Smooth muscle cell (in vitro differentiated cells): Measurements from ENCODE around the gene TBC1D22A. TPM values are rescaled to one million over a fixed set of nuclear protein-coding genes. Genes with fewer than 3 reads are reported as not detected.

Experiments
- DNase-seq: peaks from one replicate; lab custom pipeline; 2025; ENCODE audit not compliant: unreplicated experiment; lab: John Stamatoyannopoulos, UW
- H2AFZ ChIP-seq: fragments of 200-600 bp; sonication (generic); 2 replicates; pipeline ENCODE4 v1.6.0; 2016; ENCODE audit warnings: antibody characterized with exemption, low read depth, mild to moderate bottlenecking
- H3F3A ChIP-seq: fragments of 200-600 bp; sonication (generic); 2 replicates; pipeline ENCODE4 v1.6.0; 2017; ENCODE audit warnings: antibody characterized with exemption, low read depth
- H3K27ac ChIP-seq: fragments of 200-600 bp; sonication (generic); 2 replicates; pipeline ENCODE4 v1.5.1; 2016; ENCODE audit warnings: low read depth, mild to moderate bottlenecking
- H3K27me3 ChIP-seq: fragments of 200-600 bp; sonication (generic); 2 replicates; pipeline ENCODE4 v1.6.1; 2016; ENCODE audit warnings: low read depth, mild to moderate bottlenecking
- H3K36me3 ChIP-seq: fragments of 200-600 bp; sonication (generic); 2 replicates; pipeline ENCODE4 v1.5.1; 2016; ENCODE audit warnings: low read depth
- H3K4me1 ChIP-seq: fragments of 200-600 bp; sonication (generic); 2 replicates; pipeline ENCODE4 v1.5.1; 2016; ENCODE audit warnings: low read depth
- H3K4me2 ChIP-seq: fragments of 200-600 bp; sonication (generic); 2 replicates; pipeline ENCODE4 v1.6.0; 2016; ENCODE audit warnings: mild to moderate bottlenecking
- H3K4me3 ChIP-seq: fragments of 200-600 bp; sonication (generic); 2 replicates; pipeline ENCODE4 v1.5.1; 2016; ENCODE audit warnings: mild to moderate bottlenecking
- H3K79me2 ChIP-seq: fragments of 200-600 bp; sonication (generic); 2 replicates; pipeline ENCODE4 v1.6.0; 2016; ENCODE audit warnings: low read depth, mild to moderate bottlenecking
- H3K9ac ChIP-seq: fragments of 200-600 bp; sonication (generic); 2 replicates; pipeline ENCODE4 v1.6.0; 2016; ENCODE audit warnings: low read depth
- H3K9me3 ChIP-seq: fragments of 200-600 bp; sonication (generic); replicated peaks from 2 replicates; pipeline ENCODE4 v1.5.1; 2016; ENCODE audit warnings: low read depth
- H4K20me1 ChIP-seq: fragments of 200-600 bp; sonication (generic); 2 replicates; pipeline ENCODE4 v1.6.0; 2016; ENCODE audit warnings: low read depth
- WGBS: methylation state at CpG from one replicate; pipeline ENCODE4 v1.1.7; 2016; ENCODE audit warnings: low lambda C conversion rate; 5-methylcytosine and 5-hydroxymethylcytosine counted together
- polyA plus RNA-seq: library from polyadenylated mRNA; unstranded; fragments of >200 nt; fragmentation: Nextera tagmentation; extraction: Ambion mirVana; gene quantifications from 2 replicates; pipeline ENCODE4 v1.2.1, GENCODE V29; 2016
- total RNA-seq: library from RNA; depleted of rRNA; stranded (reverse); fragments of >200 nt; gene quantifications from 2 replicates; pipeline ENCODE4 v1.2.3, GENCODE V29; 2014
- TF ChIP-seq, protein P1 (sequence below): fragments of 200-600 bp; sonication (generic); IDR thresholded peaks from 2 replicates; pipeline ENCODE4 v1.5.1; 2017; ENCODE audit warnings: borderline replicate concordance, mild to moderate bottlenecking, antibody characterized with exemption; ENCODE audit not compliant: insufficient read depth, poor library complexity, severe bottlenecking

TBC1D22A gene
- total and polyA plus RNA-seq, 2 experiments from 2014 or later: 12.5 to 14.4 TPM

DNA sequence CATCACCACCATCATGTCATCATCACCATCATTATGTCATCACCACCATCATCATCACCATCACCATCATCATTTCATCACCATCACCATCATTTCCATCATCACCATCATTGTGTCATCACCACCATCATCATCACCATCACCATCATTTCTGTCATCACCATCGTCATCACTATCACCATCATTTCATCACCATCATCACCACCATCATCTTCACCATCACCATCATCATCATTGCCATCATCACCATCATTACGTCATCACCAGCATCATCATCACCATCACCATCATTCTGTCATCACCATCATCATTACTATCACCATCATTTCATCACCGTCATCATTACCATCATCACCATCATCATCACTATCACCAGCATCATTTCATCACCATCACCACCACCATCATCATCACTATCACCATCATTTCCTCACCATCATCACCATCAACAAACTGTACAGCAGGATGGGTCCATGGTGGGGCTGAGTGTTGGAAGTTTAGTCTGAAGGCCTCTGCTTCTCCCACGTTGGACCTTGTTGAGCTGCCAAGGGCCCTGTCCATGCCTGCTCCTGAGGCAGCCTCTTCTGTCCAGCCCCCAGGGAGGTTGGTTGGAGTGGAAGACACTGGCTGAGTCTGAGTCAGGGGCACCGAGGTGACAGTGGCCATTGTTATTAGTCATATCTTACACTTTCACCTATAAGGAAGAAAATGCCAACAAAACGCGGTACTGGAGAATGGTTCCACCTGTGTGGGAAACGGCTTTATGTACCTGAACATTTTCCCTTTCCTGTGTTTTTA lies 247.1 kb downstream of the TBC1D22A start:
- no peak overlapping the region for H3K4me3 ChIP-seq
- H3F3A ChIP-seq: no peaks in the 10 kb centered on the region
- no peaks in the 10 kb centered on the region for H3K4me1 ChIP-seq
- H3K9me3 ChIP-seq: no peaks in the 10 kb centered on the region
- H3K79me2 ChIP-seq: no peaks in the 10 kb centered on the region
- no peak overlapping the region for H3K27ac ChIP-seq
- no peak overlapping the region for H3K9ac ChIP-seq
- no peak overlapping the region for H3K4me2 ChIP-seq
- DNase-seq: no peak
- 98% methylated on average over 8 of the region's 8 CpGs for WGBS
- H3K36me3 ChIP-seq: no peaks in the 10 kb centered on the region
- no peak overlapping the region for H2AFZ ChIP-seq
- H4K20me1 ChIP-seq: peaks cover 48% of the 10 kb centered on the region
- TF ChIP-seq, protein P1, sequence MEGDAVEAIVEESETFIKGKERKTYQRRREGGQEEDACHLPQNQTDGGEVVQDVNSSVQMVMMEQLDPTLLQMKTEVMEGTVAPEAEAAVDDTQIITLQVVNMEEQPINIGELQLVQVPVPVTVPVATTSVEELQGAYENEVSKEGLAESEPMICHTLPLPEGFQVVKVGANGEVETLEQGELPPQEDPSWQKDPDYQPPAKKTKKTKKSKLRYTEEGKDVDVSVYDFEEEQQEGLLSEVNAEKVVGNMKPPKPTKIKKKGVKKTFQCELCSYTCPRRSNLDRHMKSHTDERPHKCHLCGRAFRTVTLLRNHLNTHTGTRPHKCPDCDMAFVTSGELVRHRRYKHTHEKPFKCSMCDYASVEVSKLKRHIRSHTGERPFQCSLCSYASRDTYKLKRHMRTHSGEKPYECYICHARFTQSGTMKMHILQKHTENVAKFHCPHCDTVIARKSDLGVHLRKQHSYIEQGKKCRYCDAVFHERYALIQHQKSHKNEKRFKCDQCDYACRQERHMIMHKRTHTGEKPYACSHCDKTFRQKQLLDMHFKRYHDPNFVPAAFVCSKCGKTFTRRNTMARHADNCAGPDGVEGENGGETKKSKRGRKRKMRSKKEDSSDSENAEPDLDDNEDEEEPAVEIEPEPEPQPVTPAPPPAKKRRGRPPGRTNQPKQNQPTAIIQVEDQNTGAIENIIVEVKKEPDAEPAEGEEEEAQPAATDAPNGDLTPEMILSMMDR: no peak
- H3K27me3 ChIP-seq: no peaks in the 10 kb centered on the region

DNA sequence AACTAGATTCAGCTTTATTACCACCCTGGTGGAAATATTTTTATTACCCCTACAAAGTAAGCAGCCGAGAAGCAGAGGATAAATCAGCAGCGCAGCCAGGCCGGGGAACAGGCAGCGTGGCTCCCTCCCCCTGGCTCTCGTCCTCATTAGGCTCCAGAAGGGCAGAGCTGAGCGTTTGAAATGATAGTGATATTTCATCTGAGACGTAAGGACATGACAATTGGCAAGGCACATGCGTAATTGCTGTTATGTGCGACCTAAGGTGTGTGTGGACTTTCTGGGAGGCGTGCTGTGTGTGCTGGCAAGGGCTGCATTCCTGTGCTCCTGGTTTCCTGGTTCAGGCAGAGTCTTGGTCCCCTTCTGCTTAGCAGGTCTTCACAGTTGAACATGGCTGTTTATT lies 247.8 kb downstream of the TBC1D22A start:
- H3K4me1 ChIP-seq: no peaks in the 10 kb centered on the region
- no peaks in the 10 kb centered on the region for H3K36me3 ChIP-seq
- DNase-seq: no peak
- H2AFZ ChIP-seq: no peak overlapping the region
- H3K9me3 ChIP-seq: no peaks in the 10 kb centered on the region
- TF ChIP-seq, protein P1: no peak
- no peak overlapping the region for H3K4me2 ChIP-seq
- H3K4me3 ChIP-seq: no peak overlapping the region
- H3K79me2 ChIP-seq: no peaks in the 10 kb centered on the region
- peaks cover 55% of the 10 kb centered on the region for H4K20me1 ChIP-seq
- H3F3A ChIP-seq: no peaks in the 10 kb centered on the region
- H3K27ac ChIP-seq: no peak overlapping the region
- 97% methylated on average over 10 of the region's 10 CpGs for WGBS
- H3K27me3 ChIP-seq: no peaks in the 10 kb centered on the region
- H3K9ac ChIP-seq: no peak overlapping the region

DNA sequence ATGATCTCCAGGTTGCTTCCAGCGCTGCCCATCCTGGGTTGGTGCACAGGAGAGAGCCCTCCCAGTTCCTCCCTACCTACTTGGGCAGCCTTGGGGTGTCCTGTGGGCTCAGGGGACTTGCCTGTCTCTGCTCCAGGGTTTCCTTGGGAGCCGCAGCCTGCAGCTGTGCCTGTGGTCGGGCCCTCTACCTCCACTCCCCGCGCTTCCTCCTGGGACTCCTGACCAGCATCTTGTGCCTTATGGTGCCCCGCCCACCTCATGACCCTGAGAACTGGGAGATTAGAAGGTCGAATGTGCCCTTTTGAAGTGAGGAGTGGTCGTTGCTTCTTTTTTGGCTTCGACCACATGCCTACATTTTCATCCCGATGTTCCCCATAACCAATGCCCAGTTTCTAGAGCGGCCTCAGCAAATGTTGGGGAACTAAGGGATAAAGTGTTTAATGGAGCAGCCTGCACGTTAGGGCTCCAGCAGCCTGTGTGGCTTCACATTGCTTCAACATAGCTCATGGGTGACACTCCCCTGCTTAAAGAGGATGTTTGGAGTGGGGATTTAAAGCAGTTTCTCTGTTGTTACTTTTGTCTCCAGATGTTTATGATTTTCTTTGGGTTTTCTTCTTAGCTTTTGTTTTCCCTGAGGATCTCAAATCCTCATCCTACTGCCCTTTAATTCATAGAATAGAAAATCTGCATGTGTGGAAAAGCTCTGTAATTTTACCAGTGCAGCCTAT lies 248.8 kb downstream of the TBC1D22A start:
- 91% methylated on average over 12 of the region's 12 CpGs for whole genome bisulfite sequencing
- no peaks in the 10 kb centered on the region for H3K9me3 ChIP-seq
- H3K79me2 ChIP-seq: no peaks in the 10 kb centered on the region
- no peaks in the 10 kb centered on the region for H3K4me1 ChIP-seq
- no peak for DNase-seq
- no peak overlapping the region for H3K27ac ChIP-seq
- no peaks in the 10 kb centered on the region for H3K27me3 ChIP-seq
- H3K9ac ChIP-seq: no peak overlapping the region
- H3F3A ChIP-seq: no peaks in the 10 kb centered on the region
- no peak overlapping the region for H3K4me2 ChIP-seq
- peaks cover 59% of the 10 kb centered on the region for H4K20me1 ChIP-seq
- no peak overlapping the region for H2AFZ ChIP-seq
- H3K4me3 ChIP-seq: no peak overlapping the region
- no peaks in the 10 kb centered on the region for H3K36me3 ChIP-seq
- TF ChIP-seq, protein P1: no peak

DNA sequence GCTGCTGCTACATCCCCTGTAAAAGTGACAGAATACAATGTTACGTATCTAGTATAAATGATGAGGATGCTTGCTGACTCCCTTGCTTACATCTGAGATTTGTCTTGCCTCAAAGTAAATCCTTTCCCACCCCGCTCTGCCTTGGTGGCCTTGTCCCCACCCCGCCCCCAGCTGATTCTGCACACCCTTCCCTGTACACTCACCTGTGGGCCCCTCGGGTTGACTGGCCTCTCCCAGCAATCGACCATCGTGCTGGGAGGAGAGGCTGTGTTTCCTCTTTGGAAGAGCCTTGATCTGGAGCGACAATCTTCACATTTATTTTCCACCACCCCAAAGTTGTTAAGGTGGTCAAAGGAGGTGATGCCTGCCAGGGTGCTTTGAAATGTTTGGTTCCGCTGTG lies 249.4 kb downstream of the TBC1D22A start:
- Histone ChIP-seq H4K20me1 (peaks cover 62% of the 10 kb centered on the region), H2AFZ (no peak overlapping the region), H3K27ac (no peak overlapping the region), H3K4me1 (no peaks in the 10 kb centered on the region), H3K79me2 (no peaks in the 10 kb centered on the region), H3K9me3 (no peaks in the 10 kb centered on the region), H3K4me2 (no peak overlapping the region), H3K27me3 (no peaks in the 10 kb centered on the region), H3K4me3 (no peak overlapping the region), H3F3A (no peaks in the 10 kb centered on the region), H3K9ac (no peak overlapping the region), H3K36me3 (no peaks in the 10 kb centered on the region)
- TF ChIP-seq, protein P1: no peak
- no peak for DNase-seq
- 96% methylated on average over 8 of the region's 8 CpGs for WGBS
